Chondrocyte (in vitro differentiated cells): ENCODE data around the gene LCORL. TPM values are rescaled to one million over a fixed set of nuclear protein-coding genes. Genes with fewer than 3 reads are reported as not detected.

Experiments used
- DNase-seq: peaks from one replicate; pipeline ENCODE4 v3.0.0; 2021; ENCODE audit warnings: mixed read lengths, low spot score
- H3K27ac Mint-ChIP-seq: one replicate; pipeline ENCODE4 v1.8.0; 2021; ENCODE audit warnings: mild to moderate bottlenecking, moderate library complexity, mixed read lengths; ENCODE audit not compliant: unreplicated experiment
- H3K27me3 Mint-ChIP-seq: 2 replicates; pipeline ENCODE4 v1.8.0; 2021; ENCODE audit warnings: low read depth, mixed read lengths
- H3K36me3 Mint-ChIP-seq: 2 replicates; pipeline ENCODE4 v1.8.0; 2021; ENCODE audit warnings: low read depth, mixed read lengths
- H3K4me1 Mint-ChIP-seq: 2 replicates; pipeline ENCODE4 v1.8.0; 2021; ENCODE audit warnings: low read depth, mild to moderate bottlenecking, mixed read lengths
- H3K4me3 Mint-ChIP-seq: one replicate; pipeline ENCODE4 v1.8.0; 2021; ENCODE audit warnings: mild to moderate bottlenecking, moderate library complexity, mixed read lengths; ENCODE audit not compliant: unreplicated experiment
- H3K9me3 Mint-ChIP-seq: 2 replicates; pipeline ENCODE4 v1.8.0; 2021; ENCODE audit warnings: low read depth, mixed read lengths
- total RNA-seq: library from RNA; stranded (reverse); gene quantifications from 3 replicates; pipeline ENCODE4 v1.2.1, GENCODE V29; 2021
- TF ChIP-seq, protein P1 (sequence below): fragments of 200-600 bp; sonication (generic); IDR thresholded peaks from 2 replicates; pipeline ENCODE4 v1.5.0; 2021; ENCODE audit warnings: antibody characterized with exemption, mild to moderate bottlenecking, moderate library complexity

The LCORL gene
- total RNA-seq, 1 donor from 2014 or later, result 8.9 TPM

- TF ChIP-seq, protein P1, sequence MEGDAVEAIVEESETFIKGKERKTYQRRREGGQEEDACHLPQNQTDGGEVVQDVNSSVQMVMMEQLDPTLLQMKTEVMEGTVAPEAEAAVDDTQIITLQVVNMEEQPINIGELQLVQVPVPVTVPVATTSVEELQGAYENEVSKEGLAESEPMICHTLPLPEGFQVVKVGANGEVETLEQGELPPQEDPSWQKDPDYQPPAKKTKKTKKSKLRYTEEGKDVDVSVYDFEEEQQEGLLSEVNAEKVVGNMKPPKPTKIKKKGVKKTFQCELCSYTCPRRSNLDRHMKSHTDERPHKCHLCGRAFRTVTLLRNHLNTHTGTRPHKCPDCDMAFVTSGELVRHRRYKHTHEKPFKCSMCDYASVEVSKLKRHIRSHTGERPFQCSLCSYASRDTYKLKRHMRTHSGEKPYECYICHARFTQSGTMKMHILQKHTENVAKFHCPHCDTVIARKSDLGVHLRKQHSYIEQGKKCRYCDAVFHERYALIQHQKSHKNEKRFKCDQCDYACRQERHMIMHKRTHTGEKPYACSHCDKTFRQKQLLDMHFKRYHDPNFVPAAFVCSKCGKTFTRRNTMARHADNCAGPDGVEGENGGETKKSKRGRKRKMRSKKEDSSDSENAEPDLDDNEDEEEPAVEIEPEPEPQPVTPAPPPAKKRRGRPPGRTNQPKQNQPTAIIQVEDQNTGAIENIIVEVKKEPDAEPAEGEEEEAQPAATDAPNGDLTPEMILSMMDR, result no peak
- no peak overlapping the region for H3K4me3 Mint-ChIP-seq
- H3K27me3 Mint-ChIP-seq, result no peaks in the 10 kb centered on the region
- H3K27ac Mint-ChIP-seq, result no peak overlapping the region
- DNase-seq, result no peak
- no peaks in the 10 kb centered on the region for H3K4me1 Mint-ChIP-seq
- peaks cover 4% of the 10 kb centered on the region for H3K36me3 Mint-ChIP-seq
- H3K9me3 Mint-ChIP-seq, result no peaks in the 10 kb centered on the region
Observed at GRCh38 chr4:17911608-17912007, 109.9 kb downstream of the LCORL start.

DNA sequence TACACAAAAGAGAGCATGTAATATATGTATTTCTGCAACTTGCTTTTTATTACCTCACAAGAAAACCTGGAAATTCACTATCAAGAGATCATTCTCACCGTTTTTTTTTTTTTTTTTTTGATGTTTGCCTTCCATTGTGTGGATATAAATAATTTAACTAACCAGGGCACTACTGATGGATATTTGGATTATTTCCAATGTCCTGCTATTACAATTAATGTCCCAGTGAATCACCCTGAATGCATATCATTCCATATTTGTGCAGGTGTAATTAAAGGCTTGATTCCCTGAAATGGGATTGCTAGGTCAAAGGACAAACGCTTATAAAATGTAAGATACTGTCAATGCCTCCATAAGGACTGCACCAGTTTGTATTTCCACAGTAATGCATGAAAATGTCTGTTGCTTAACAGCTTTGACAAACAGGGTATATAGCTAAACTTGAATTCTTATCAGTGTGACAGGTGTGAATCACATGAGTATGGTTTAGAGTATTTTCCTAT lies 123.0 kb downstream of the LCORL start:
- Mint-ChIP-seq H3K4me3 (no peak overlapping the region), H3K27ac (no peak overlapping the region), H3K9me3 (no peaks in the 10 kb centered on the region), H3K27me3 (no peaks in the 10 kb centered on the region), H3K4me1 (no peaks in the 10 kb centered on the region), H3K36me3 (peaks cover 3% of the 10 kb centered on the region)
- TF ChIP-seq, protein P1, result no peak
- no peak for DNase-seq

DNA sequence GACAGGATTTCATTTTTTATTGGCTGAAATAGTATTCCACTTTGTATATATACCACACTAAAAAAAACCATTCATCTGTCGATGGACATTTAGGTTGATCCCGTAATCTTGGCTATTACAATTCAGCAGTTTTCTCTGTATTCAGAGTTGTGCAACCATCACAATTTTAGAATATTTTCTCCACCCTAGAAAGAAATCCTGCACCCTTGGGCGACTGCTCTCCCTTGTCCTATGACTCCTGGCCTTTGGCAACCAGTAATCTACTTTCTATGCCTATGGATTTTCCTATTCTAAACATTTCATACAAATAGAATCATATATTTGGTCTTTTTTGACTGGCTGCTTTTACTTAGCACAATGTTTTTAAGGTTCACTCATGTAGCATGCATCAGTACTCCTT lies 126.1 kb downstream of the LCORL start:
- Mint-ChIP-seq H3K4me1 (no peaks in the 10 kb centered on the region), H3K27me3 (no peaks in the 10 kb centered on the region), H3K27ac (no peak overlapping the region), H3K9me3 (no peaks in the 10 kb centered on the region), H3K36me3 (peaks cover 2% of the 10 kb centered on the region), H3K4me3 (no peak overlapping the region)
- TF ChIP-seq, protein P1, result no peak
- DNase-seq, result no peak

DNA sequence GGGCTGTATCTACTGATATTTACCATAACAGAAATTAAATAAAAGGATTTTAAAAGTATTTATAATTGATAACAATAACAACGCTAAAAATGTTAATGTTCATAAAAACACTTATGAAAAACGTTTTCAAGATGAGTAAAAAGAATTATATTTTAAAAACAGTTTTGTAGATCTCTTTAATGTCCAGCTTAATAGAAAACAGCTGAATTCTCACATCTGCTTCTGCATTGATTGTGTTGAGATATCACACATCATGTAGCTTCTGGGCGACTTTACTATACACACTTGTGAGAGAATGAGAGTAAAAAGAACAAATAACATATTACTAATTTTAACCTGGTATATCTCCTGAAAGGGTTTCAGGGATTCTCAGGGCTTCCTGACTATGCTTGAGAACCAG lies 127.1 kb downstream of the LCORL start:
- Mint-ChIP-seq H3K4me3 (no peak overlapping the region), H3K36me3 (peaks cover 2% of the 10 kb centered on the region), H3K4me1 (no peaks in the 10 kb centered on the region), H3K27me3 (no peaks in the 10 kb centered on the region), H3K9me3 (no peaks in the 10 kb centered on the region), H3K27ac (no peak overlapping the region)
- TF ChIP-seq, protein P1, result no peak
- no peak for DNase-seq

GRCh38 chr4:17889692-17890091 lies 131.9 kb downstream of the LCORL start:
- DNase-seq, result no peak
- Mint-ChIP-seq H3K4me1 (no peaks in the 10 kb centered on the region), H3K27ac (no peak overlapping the region), H3K27me3 (no peaks in the 10 kb centered on the region), H3K36me3 (no peaks in the 10 kb centered on the region), H3K9me3 (no peaks in the 10 kb centered on the region), H3K4me3 (no peak overlapping the region)
- TF ChIP-seq, protein P1, result no peak
